HG03103 (cell line): ENCODE data around the gene RASSF8.

Source experiments
- ATAC-seq: cut with Tn5 transposase; IDR thresholded peaks from one replicate; pipeline ENCODE4 v1.9.1; 2021; ENCODE audit warnings: low read depth; ENCODE audit not compliant: unreplicated experiment

The RASSF8 gene

DNA sequence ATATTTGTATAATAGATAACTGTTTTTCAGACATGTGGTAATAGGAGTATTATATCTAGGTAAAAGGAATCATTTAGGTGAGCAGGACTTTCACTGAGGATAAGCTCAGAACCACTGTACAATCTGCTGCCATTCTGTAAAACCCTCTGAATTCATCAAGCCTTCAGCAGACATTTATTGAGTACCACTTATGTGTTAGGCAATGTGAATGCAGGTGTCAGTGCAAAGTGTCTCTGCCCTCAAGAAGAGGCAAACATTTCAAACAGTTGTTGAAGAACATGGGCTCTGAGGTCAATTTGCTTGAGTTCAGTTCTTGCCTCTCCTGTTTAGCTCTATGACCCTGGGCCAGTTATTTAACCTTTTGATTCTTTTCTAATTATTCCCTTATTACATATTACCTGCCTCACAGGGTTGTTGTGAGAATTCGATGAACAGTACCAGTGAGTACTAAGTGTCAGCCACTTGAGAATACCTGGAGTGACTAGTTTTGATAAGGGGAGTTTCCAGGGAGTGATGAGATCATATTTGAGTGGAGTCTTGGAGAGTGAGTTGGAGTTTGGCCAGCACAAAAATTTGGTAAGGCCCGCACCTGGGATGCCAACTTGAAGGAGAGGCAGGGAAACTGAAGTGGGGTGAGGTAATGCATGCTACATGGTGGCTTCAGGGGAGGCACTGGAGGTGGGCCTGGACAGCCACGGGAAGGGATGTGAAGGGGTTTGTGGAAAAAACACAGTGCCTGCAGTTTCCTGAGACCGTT, 33.7 kb downstream of the RASSF8 start:
- no peak for ATAC-seq

GRCh38 chr12:25993901-25994651, 35.6 kb downstream of the RASSF8 start:
- no peak for ATAC-seq

DNA sequence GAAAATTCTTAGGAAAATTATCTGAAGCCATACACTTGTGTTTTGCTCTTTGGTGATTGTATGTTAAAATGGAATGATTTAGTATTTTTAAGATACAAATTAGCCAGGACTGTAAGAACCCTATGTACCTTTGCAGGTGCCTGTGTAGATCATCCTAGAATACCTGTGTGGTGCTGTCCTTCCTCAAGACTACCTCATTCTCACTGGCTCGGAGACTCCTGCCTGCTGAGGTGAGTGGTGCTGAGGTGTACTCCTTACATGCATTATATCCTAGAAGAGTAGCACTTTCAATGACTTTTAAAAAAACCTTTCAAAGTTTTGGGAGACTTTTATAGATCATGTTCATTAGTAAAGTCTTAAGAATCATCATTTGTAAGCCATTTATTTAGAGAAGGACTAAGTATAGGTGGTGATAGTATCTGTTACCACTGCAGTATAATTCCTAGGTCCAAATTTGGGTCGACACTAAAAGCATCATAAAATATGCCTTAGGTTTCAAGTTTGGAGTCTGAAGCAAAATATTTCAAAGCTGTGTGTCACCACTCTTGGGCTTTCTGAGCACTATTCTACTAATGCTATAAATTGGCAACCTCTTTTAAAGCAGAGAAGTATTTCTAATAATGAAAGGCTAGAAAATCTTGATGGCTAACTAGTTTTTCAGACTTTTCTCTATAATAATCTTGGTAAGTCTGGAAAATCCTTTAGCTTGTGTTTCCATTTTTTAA, 36.6 kb downstream of the RASSF8 start:
- ATAC-seq, result no peak

DNA sequence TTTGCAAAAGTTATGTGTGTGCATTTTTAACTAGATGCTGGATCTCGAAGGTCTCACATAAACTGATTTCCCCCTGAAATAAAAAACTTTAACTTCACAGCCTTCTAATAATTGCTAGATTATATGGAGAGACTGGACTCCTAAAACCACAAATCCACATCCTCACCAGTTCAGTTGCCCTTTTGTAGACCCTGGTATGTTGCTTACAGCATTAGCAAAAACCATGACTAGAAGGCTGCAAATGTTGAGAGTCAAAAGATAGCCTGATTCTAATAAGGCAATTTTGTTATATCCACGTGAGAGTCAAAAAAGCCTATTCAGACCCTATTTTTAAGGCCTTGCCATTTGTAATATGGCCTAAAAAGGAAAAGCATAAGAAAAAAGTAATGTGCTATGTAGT, 37.4 kb downstream of the RASSF8 start:
- no peak for ATAC-seq

GRCh38 chr12:25996677-25997076, 38.2 kb downstream of the RASSF8 start:
- no peak for ATAC-seq

DNA sequence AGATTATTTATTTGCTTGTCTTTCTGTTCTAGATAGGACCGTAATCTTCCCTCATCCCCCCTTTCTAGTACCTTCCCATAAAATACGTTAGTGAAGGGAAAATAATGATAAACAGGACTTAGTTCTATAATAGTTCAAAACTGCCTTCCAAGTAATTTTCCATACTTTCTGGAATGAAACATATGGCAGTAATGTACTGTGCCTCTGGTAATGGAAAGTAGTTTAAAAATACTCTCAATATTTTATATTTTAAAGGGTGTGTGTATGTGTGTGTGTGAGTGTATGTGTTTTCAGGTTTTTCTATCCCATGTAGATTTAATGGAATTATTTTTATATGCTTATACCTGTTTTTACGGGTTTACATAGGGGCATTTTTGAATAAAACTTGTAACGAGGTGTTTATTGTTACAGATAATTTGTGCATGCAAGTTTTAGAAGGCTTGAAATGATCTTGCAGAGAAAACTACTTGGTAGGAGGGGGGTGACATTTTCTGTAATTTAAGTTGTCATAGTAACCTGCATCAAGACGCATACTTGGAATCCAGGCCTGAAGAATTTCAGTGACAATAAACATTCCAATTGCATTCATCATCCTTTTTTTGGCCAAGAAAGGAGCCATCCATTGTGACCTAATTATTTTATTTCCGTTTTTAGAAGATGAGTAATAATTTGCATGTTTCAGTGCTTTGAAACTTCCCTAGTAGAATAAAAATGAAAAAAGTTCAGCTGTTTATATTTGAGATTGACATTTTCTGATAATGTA, 38.9 kb downstream of the RASSF8 start:
- ATAC-seq, result no peak

GRCh38 chr12:26000898-26001297, 42.4 kb downstream of the RASSF8 start:
- ATAC-seq, result no peak

GRCh38 chr12:26001530-26001929, 43.0 kb downstream of the RASSF8 start:
- ATAC-seq, result no peak

GRCh38 chr12:26003065-26003464, 44.6 kb downstream of the RASSF8 start:
- no peak for ATAC-seq

DNA sequence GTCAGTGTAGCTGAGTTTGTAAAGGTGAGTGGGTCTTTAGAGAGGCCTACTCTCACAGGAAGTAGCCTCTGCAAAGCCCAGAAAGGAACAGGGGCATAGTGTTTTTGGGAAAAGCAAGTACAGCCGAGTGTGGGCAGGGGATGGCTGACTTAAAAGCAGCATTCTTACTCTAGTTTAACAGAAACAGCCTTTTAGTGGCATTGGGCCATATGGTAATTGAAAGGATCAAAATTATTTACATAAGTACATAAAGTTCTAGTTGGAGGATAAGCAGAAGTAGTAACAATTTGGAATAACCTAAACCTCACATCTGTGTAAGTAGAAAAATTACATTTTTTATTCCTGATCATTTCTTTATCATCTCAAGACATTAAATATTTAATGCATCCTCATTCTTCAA, 49.1 kb downstream of the RASSF8 start:
- ATAC-seq, result no peak

DNA sequence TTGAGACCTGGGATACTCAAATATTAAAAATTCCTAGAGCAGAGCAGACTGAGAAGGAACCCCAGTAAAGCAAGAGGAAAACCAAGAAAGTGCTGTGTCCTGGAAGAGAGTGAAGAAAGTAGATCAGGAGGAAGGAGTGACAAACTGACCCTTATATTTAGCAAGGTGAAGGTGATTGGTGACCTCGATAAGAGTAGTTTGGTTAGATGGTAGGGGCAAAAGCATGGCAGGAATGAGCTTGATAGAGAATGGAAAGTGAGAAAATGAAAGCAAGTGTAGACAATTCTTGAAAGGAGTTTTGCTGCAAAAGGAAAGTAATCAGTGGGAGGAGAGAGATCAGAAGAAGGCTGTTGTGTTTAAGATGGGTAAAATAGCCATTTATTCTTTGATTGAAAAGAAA, 51.1 kb downstream of the RASSF8 start:
- no peak for ATAC-seq

- ATAC-seq, result no peak
Observed at GRCh38 chr12:26010293-26010821, 51.9 kb downstream of the RASSF8 start.

DNA sequence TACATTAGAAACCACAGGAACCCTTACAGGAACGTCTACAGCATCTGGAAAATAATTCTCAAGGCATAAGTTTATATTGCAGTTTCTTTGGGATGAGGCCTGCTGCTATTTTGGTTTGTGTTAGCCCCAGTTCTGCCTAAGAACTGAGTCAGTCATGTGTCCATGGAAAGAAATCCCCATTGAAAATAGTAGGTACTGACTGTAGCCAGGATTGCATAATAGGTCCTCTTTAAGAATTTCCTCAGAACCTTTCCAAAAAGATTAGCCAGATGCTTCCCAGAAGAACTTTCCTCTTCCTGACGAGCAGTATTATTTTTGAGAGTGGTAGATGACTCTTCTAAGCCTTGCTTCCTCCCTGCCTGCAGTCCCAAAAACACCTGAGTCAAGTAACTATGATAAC, 52.6 kb downstream of the RASSF8 start:
- ATAC-seq, result no peak

GRCh38 chr12:26014085-26014484, 55.6 kb downstream of the RASSF8 start:
- ATAC-seq, result no peak

DNA sequence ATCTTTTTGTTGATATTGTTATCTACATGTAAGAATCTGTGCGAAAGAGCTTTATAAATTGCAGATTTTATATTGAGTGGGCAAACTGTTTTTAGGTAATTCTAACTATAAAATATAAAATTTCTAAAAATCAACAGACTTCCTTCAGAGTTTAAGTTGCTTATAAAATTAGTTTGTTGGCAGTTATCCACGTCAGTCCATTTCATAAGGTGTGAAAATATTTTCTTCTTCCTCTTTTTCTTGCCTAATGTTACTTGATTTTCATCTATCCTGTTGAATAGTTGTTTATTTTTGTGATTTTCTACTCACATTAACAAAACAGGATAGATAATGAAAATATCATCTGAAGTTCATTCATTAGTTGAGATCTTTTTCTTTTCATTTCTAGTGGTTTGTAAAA, 58.0 kb downstream of the RASSF8 start:
- ATAC-seq, result no peak

DNA sequence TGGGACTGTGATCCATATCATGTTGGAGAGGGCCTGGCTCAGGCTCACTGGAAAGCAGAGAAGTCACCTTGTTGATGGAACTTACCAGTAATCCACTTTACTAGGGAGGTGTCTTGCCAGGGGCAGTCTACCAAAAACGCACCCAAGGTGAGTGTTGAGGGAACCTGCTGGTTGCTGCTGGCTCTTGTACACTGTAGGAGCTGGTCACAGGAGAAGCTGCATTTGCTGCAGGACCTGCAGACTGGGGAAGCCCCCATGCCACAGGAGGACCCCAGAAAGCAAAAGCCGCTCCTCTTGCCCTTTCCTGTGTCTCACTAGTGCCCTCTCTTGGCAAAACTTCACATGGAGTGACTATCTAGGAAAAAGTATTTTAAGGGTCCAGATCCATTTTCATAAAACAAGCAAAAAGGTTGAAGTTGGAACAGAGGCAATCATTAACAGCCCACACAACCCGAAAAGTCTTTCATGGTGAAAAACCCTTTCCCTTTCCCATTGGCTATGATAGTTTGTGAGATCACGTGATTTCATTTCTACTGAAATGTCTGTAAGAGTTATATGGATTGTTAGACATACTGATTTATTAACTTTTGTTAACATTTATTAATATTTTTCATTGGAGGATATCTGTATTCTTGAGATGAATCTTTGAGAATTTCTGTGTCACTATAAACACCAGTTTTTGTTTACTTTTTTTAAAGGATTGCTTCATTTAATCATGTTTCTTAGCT, 59.2 kb downstream of the RASSF8 start:
- no peak for ATAC-seq

DNA sequence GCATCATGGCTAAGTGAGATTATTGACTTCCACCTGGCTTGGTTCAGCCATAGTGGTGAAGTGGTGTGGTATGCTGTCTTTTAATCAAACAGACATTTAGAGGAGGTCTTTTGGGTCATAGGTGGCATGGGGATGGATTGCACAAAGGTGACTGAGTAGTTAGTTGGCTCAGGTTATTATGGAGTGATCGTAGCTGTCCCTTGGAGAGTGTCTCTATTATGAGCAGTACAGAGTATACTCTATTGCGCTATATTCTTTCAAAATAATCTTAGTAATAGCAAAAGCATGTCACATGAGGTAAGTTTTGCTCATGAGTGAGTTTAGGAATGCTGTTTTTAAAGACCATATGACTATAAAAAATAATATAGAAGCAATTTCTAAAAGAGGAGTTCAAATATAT, 60.4 kb downstream of the RASSF8 start:
- no peak for ATAC-seq

DNA sequence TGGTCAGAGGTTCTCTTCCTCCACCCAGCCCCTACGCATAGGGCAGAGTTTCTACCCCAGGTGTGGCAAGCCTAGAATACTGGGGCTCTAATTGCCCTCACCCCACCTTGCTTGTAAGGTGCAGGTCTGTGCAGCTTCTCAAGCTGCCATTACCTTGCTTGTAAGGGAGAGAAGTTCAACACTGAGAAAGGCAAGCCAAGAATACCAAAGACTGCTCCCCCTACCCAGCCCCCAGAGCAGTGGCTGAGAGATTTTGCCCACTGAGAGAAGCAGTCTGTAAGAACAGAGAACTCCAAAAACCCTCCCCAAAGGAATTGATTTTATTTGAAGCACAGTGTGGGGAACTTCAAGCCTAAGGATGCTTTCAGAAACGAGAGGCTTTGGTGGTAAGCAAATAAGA, 63.1 kb downstream of the RASSF8 start:
- ATAC-seq, result no peak

- ATAC-seq, result no peak
Observed at GRCh38 chr12:26022043-26022442, 63.6 kb downstream of the RASSF8 start.

GRCh38 chr12:26026713-26027112, 68.2 kb downstream of the RASSF8 start:
- no peak for ATAC-seq
